Activated T-helper 1 cell treated with anti-CD3 and anti-CD28 coated beads, Interleukin-2, amount 50 U/mL, for 16 hours (primary cell): ENCODE results near the gene FOXC1.

Experiments used
- DNase-seq, 2 donors: peaks; one replicate each; pipeline ENCODE4 v3.0.0-alpha.2; 2020; ENCODE audit warnings: low read depth in 1 of 2, low spot score in 1 of 2

FOXC1 gene

DNA sequence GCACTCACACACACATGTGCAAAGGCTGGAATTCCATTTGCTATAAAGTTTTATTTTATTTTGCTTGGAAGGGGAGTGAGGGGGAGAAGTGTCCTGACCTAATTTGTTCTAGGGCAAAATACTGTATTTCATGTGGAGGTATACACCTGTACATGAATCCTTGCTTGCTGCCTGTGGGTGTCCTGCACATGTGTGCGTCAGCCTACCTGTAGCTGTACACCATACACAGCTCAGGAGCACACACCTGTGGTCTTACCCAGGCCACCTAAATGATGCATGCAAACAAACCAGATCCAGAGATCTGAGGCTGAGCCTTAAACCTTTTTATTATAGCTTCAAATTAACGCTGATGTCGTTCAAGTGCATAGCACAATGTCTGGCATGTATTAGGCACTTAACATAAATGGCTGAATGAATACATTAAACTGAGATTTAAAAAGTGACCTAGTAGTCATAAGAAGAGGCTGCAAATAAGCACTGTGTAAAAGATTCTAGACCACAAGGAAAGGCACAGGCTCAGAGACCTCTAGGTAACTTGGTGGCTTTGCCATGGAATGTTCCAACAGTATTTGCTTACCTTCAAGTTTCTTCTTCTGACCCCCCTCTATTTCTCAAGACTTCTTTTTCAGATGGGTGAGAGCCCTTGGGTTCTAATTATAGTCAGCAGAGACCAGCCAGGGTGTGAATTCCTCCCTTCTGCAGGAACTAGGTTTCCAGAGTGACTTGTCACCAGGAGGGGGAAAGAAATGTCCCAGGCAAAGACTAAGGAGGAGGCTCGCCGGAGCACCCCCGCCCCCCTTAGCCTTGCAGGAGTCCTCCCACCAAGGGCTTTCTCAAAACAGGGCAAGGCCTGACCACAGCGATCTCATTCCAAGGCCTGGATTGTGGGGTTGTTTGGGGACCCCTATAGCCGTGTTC, 13.4 kb downstream of the FOXC1 start:
- no peak for DNase-seq

DNA sequence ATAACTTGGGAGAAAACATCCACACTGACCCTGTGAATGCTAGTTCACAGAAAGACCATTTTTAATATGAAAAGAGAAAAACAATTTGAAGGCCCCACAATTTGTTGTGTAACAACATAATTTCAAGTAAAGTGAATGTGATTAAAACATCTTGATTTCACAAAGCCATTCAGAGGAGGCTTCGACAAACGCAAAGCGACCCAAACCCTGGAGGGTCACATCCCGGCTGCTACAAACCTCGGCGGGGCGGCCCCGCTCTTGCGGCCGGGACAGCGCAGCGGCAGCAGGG, 14.0 kb downstream of the FOXC1 start:
- DNase-seq, result no peak

DNA sequence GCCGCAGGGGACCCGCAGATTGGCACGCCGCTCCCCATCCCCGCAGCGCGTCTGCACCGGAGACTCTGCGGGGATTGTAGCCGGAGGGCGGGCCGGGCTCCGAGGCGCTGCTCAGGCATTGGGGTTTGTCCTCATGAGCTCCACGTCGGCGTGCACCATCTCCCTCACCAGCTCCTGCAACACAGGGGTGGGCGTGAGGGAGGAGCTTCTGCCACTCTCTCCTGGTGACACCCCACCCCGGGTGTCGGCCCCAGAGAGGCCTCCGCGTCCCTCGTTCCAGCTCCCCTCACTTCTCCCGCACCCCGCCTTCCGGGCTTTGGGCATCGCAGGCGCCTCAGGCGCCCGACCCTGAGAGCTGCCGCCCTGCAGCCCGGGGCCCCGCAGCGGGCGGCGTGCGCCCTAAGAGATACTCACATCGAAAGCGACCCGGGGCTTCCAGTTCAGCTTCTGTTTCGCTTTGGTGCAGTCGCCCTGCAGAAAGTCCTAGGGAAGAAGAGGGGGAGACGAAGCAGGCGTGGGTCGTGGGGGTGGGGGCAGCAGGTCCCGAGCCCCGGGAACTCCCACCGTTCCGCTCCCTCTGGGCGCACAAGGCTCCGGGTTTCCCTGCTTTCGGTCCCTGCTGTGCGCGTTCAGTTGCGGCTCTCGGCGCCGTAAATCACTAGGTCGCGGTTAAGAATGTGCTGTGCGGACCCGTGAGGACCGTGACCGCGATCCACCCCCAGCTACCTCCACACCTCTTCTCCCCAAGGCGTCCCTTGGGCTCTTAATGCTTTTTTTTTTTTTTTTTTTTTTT, 14.5 kb downstream of the FOXC1 start:
- DNase-seq, result no peak

DNA sequence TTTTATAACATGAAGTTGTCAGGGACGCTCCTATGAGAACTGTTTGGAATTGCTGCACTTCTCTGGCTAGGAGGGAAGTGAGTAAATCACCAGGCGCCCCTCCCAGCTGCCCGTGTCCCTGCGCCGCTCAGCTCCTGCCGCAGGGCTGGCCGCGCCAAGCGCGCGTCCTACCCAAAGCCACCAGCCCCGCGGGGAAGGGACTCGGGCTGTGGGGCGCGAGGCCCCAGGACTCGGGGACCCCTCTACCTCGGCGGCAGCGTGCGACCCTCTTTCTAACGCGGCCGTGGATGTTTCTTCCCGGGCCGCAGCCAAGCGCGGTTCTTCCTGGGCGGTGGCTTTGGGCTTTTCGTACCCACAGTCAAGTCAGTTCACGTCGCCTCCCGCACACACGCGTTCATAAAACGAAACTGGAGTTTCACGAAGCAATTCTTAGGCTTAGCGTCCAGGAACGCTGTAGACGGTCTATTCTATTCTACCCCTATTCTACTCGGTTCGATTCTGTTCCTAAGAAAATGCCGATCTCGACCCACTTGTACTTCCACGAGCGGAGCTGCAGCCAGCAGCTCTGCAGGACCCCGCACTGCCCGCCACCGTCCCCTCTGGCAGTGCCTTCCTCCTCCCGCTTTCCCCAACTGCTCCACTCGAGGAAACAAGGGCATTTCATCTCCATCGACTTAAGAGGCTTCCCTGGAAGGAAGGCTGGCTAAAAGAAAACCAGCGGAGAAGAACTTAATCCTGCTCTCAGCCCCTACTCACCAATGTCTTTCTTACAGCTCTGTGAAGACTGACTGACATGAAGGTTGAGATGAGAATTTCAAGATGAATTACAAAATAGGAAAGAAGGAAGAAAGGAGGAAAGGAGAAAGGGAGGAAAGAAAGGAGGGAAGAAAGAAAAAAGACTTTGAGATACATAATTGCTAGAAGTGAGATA, 15.4 kb downstream of the FOXC1 start:
- DNase-seq, result no peak

DNA sequence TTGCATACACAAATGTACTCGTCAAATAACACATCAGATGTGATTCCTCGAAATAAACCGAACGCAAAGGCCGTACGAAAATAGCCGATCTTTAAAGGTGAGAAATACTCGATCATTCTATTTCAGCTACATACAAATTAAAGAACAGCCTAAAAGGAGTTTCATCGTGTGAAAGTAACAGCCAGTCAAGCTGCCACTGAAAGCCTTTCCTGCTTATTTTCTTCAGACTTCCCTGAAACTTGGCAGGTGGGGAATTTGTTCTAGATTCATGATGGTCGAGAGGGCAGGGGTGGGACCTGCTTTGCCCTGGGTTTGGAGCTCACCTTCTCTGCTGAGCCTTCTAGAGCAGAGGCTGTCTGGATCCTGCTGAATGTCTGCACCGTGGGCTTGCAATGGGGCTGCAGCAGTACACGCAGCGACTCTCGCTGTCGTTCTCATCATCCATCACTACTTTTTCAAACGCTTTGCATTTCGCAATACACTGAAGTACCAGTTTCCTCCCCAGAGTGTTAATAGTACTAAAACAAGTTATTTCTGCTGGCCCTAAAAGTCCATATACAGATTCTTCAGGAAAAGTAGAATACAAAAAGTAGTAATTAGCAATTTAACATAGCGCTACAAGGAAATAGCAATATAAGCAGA, 16.2 kb downstream of the FOXC1 start:
- DNase-seq, result no peak

DNA sequence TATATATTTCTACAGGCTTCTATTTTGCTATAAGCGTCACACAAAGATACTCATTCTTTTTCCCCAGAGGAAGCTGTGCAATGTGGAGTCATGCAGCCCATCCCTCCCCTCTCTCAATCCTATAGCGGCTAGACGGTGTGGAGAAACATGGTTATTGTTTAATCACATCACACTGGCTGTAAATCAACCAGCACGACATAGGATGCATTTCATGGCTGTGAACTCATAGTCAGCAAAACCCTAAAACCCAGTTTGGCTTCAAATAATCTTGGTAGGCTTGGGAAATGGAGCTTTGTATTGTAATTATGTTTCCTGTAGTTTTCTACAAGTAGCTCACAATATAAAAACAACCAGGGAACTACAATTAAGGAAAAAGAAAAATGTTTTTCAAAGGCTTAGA, 16.8 kb downstream of the FOXC1 start:
- DNase-seq, result no peak

DNA sequence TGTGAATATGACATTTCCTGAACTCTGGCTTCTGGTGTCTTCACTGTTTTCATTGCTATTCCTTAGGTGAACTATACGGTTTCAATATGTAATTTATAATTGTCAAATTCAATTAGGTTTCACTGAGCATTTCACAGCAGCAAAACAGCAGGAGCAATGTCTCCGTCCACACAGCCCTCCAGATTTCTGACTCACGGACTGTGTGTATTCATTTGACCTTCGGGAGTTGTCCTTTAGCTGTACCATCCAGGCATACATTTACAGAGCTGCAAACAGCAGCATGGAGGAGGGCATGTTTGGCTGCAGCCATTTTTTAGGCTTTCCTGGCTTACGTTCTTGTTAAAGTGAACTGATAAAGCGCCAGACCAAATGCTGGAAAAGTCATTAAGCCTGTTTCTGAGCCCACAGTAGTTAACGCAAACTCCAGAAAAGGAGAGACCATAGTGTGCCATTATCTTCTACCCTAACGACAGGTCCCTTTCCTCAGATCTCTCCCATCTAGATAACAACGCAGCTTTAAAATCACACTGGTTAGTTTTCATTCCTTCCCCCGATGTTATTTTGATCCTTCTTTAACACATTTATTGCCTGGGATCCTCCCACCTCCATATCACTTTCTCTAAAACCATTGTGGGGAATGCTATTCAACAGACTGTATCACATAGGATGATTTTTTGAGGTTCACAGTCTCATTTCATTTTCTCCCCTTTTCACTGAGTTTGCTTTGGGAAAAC, 18.3 kb downstream of the FOXC1 start:
- no peak for DNase-seq

DNA sequence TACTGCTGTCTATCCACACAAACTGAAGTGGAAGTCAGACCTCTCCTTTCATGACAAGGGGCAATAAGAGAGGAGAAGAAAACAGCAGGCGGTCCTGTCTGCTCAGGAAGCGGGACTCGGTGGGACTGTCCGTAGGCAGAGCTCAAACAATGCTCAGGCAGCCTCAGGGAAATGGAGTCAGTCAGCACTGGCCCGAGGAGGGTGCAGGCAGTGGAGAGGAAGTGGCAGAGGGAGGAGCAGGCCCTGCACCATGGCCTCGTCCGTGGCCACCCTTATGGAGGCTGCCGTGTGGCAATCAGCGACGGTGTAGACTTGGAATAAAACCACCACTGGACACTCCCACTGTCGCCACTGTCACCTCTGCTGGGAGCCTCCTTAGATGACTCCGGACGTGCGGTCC, 19.6 kb downstream of the FOXC1 start:
- DNase-seq, result no peak

DNA sequence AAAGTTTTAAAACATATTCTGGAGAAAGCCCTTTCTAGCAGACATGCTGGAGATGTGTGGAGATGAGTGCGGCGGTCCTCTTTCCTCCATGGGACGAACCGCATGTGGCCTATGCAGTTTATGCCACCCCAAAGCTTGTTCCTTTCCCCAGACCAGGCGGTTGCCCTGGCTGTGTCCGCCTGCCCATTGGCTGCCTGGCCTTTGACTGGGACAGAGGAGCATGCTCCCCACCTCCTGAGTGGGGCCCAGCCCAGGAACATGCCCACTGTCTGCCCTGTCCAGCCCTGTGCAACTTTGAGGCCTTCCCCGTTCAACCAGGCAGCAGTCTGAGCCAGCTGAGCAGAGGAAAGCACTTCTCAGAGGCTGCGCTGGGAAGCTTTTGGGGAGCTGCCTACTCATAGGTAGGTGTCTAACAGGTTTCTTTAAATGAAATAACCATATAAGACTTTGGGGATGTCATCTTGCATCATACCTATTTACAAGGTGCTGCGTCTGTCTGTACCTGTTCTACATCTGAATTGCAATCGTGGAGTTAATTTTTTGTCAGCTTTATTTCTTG, 20.6 kb downstream of the FOXC1 start:
- no peak for DNase-seq

DNA sequence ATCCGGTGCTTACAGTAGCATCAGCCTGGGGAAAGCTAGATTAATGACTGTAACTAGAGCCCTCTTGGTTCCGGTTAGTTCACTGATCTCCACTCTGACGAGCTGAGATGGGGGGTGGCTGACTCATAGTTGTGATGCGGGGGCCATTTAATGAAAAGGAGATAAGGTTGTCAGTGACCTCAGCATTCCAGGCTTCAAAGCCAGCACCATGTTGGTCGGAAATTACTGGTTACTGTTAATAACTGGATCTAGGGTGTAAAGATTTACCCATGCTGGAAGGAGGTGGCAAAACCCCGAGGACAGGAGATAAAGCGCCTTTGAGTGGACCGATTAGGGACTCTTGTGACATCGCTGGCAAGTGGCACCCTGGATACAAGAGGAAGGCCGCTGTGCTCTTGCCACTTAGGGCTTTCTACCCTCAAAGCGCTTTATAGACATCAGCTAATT, 21.1 kb downstream of the FOXC1 start:
- no peak for DNase-seq

DNA sequence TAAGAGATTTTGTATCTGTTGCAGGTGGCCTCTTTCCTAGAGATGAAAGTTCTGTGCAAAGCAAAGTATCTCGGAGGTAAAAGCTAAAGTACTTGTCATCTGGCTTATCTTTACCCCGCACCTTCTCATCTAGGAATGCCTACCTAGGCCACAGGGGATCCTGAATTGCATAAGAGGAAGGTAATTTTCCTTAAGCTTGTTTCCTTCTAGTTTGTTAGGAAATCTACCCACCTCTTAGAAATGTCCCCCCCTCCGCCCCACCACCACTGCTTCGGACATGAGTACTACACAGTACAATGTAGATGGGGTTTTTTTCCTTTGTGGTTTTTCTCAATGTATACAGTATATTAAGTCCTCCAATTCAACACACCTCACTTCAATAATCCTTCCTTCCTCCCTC, 21.5 kb downstream of the FOXC1 start:
- DNase-seq, result no peak

DNA sequence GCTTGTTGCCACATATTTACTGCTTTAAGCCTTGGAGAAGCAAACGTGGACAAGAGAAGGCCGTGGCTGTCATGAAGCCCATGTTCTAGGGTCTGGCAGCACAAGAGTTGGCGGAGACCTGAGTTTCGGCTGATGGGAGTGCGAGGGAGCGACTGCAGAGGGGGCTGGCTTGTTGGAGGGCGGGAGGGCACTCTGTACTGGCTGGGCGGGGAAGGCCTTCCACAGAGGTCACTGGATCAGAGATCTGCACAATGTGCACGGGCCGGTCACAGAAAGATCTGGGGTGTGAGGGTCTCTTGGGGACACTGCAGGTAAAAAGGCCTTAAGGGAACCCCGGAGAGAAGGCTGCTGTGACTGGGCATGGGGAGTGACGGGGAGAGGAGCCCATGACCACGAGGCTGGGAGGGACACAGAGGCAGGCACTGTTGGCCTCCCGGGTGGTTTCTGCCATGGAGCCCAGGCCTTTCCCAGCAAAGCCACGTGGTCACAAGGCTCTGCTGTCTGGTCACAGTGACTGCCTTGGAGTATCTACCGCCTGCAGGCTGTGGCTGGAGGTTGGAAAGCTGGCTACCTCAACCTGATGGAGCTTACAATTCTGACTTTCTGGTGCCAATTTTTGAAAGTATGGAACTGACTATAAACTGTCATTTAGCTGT, 23.8 kb downstream of the FOXC1 start:
- DNase-seq, result no peak

DNA sequence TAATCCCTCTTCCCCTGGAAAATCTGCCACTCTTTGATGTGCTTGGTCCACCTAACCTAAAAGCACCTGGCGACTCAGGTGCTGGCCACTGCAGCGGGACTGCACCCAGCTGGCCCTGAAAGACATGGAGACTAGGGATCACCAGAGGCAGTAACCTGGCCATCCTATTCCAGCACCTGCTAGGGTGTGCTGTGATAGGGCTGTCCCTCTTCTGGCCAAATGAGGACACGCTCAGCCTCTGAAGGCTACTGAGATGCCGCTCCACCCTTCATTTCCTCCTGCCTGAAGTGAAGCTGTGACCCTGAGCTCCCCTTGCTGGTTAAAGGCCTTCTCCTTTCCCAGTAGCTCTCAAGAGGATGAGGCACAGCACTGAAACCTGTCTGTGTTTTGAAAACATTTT, 24.4 kb downstream of the FOXC1 start:
- no peak for DNase-seq

DNA sequence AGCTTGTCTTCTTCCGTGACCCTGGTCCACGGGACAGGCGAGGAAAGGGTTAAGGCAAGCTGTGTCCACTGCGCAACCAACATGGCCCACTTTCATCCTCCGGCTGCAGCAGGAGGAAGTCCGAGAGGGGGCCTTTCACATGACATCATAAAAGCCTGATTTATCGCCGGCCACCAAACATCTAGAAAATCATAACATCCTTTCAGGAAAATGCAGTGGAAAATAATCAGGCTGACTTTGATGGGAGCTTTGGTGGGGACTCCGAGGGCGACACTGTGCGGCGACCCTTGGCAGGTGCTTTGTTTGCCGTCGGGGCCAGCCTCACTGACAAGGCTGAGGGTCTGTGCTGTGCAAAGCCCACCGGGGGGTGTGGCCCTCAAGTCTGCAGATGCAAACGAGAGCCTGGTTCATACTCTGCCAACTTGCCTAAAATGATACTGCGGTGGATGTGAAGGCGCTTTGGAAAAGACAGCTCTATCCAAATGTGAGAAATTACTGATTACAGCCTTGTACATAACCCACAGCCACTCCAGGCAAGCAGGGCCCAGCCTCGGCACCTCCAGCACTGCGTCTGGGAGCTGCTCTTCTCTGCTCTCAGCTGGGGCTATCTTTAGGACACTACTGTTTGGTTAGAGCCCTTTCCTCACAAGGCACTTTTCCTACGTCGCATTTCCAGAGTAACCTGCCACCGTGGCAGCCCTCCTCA, 25.7 kb downstream of the FOXC1 start:
- DNase-seq, result no peak

DNA sequence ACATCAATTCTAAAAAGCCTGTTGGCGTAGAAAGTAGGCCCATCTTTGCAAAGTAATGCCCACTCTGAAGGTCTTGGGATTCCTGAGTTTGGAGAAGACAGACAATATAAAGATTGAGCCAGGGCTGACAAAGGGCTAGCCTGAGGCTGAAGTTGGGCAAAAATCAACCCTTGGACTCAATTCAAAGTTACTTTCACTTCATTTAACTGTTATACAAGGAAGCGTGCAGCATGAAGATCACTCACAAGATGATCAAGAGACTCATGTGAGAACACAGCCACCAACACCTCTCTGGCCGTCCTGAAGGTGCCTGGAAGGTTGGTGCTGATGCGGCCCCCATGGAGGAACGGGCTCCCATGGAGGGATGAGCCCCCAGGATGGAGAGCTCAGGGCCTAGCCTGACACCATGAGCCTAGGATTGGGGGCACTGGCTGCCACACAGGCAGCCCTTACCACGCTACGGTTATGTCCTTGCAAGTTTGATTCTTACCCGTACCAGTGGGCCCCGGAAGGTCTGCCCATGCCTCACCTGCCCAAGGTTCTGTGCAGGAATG, 26.6 kb downstream of the FOXC1 start:
- no peak for DNase-seq

DNA sequence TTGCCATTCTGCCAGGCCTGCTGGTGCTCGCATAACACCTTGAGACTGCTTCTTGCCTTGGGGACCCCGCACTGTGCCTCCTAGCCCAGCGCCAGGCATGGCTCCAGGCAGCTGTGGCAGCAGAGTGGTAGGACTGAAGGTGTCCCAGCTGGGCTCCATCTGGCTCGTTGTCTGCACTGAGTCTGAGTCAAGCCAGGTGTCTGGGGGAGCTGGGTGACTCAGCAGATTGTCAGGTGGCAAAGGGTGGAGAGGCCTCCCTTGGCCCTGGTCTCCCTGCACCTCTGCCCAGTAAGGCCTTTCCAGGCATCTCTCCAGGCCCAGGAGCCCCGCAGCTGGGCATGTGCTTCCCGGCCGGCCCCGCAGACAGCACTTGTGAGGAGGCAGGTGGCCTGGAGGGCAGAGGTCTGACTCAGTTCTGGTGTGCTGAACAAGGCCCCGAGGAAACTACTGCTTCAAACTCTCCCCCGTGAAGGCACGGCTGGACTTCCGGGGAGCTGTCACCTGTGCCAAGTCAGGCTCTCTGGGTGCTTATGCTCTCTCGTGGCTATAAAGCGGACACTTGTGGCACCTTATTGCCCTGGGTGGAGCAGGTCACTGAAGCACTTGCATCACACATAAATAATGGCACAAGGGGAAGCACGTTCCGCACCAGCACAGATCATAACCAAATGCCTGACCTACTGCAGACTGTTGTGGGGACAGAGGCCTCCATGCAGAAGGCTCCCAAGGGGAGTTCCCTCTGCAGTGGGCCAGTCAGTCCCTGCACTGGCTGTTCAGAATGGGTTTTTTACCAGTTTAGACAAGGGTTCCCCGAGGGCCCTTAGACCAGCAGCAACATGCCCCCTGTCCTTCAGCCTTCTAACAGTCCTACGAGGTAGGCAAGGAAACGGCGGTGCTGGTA, 27.5 kb downstream of the FOXC1 start:
- no peak for DNase-seq

DNA sequence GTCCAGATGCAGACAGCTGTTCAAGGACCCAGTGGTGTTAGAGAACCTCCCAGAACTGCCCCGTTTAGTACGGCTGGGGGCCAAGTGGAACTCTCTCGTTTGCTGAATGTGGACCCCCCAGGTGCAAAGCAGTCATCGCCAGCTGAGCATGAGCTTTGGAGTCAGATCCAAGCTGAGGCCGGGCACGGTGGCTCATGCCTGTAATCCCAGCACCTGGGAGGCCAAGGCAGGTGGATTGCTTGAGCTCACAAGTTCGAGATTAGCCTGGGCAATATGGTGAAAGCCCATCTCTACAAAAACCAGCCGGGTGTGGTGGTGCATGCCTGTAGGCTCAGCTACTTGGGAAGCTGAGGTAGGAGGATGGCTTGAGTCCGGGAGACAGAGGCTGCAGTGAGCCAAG, 29.7 kb downstream of the FOXC1 start:
- no peak for DNase-seq

DNA sequence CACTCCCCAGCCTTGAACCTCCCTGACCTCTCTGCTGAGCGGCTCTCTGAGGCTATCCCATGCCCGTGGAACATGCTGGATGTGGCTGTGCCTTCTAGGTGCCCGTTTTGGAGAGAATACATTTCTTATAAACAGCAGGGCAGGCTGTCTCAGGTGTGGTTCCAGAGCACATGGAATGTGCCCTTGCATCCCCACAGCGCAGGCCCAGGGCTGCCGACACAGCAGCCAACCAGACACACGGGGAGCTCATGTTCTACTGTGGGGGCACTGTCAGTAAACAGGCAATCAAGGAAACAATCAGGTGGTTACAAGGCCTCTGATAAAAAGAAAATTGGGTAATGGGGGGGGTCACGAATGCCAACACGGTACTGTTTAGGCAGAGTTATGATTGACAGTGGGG, 30.8 kb downstream of the FOXC1 start:
- no peak for DNase-seq
